GM21723 (cell line): ENCODE results near the gene ADAM10.

ENCODE experiments used
- ATAC-seq: cut with Tn5 transposase; IDR thresholded peaks from one replicate; pipeline ENCODE4 v1.9.1; 2021; ENCODE audit warnings: mild to moderate bottlenecking, moderate library complexity; ENCODE audit not compliant: unreplicated experiment

ADAM10 gene

DNA sequence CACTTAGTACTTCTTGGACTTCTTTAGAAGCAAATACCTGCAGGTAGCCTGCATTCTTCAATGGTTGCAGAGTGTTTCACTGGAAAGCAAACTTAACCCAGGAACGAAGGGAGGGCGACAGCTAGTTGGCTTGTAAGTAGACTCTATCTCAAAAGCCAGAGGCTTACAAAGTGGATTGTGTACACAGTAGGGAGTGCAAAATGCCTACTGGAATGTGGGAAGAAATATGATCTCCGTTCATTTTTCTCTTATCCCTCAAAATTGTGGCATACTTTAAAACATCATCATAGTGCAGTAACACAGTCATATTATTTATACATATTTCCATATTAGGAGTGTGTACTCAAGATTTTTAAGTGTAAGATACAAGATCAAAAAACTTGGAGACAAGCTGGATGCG is 162.0 kb downstream of the ADAM10 start:
- ATAC-seq, result no peak

DNA sequence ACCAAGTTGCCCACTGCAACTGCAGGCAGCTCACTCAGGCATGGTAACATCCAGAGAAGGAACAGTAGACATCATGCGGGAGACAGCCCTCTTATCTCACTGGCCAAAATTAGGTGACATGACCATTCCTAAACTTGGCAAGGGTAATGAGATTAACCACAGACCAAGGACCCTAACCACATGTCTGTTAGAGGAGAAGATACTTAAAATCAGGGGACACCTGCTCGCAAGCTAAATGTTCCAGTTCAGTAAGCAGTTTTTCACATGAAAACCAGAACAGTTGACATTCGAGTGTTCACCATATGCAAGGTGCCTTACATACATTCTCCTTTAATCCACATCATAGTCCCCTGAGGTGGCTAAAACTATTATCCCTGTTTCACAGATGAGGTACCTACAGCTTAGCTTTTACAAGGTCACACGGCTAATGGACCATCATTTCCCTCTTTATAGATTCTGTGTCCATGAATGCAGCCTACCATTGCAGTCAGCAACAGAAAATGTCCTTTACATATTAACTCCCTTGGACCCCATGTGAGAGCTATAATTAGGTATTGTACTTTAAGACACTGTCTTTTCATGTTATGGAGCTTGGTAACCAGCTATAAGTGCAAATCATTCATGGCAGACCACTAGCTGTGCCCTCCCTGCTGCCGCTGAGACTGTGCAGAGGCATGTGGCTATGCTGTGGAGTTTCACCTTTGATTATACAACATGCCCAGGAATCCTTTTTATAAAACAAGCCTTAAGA is 163.6 kb downstream of the ADAM10 start:
- peak; percentile 54 for ATAC-seq

DNA sequence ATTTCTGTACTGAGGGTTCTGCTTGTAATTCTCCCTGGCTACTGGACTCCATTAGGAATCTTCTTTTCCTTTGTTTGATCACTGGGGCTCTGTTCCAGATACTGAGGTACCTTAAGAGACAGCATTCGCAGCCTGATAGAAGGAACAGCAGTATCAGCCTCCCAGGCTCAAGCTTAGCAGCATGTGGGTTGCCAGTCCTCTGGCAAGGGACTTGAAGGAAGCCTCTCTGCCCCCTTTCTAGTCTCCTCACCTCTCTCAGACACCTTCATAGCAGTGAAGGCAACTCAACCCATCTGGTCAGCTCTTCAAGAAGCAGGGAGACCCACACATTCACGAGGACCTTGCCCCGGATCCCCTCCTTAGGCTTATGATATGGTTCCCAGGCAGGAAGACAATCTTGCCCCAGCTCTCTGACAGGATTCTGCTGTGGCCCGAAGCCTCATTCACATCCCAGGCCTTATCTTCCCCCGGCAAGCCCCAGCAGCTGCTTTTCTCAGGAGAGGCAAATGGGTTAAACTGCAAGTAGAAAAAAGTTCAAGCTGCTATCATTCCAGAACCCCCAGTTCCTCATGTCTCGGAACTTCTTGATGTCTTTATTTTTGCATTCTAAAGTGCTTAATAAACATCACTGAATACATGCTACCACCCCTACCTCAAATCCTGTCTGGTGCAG is 164.6 kb downstream of the ADAM10 start:
- ATAC-seq, result peak; percentile 10

DNA sequence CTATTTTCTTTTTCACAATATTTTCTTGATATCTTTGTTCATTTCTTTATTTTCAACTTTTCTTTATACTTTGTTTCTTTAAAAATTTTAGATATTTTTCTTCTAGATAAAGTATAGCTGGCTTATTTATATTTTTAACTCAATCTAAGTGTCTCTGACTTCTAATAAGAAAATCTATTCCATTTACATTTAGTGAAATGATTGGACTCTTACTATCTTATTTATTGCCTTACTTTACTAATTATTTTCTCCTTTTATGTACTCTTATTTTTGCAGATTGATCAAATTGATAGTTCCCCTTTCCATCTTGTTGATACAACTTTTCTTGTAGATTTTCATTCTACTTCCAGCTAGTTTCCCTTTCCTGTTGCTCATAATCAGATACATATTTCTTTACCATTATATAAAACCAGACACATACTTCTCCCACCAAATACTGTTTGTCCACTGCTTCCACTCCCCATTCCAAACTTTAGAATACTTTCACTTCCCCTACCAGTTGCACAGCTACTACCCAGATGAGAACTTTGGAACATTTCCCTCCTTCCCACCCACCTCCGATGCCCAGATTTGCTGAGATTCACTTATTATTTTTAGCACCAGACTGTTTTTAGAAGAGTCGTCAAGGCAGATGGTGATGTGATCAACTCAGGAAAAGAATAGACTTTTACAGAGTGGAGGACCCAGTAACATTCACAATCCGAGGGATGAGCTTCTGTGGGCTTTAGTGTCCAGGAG is 166.2 kb downstream of the ADAM10 start:
- no peak for ATAC-seq

DNA sequence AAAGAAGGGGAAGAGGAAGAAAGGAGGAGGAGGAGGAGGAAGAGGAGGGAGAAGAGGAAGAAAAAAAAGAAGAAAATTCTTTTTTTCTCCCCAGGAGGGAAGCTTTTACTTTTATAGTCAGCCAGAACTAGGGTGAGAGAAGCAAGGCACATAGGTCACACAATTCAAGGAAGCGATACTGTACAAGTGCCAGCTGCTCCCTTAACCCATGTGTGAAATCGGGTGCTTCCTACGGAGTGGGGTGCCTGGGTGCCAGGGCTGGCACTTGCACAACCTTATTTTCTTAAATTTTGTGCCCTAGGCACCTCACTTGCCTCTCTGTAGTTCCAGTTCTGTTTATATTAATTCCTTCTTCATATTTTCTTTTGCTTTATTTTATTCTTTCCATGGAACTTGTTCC is 167.3 kb downstream of the ADAM10 start:
- no peak for ATAC-seq

DNA sequence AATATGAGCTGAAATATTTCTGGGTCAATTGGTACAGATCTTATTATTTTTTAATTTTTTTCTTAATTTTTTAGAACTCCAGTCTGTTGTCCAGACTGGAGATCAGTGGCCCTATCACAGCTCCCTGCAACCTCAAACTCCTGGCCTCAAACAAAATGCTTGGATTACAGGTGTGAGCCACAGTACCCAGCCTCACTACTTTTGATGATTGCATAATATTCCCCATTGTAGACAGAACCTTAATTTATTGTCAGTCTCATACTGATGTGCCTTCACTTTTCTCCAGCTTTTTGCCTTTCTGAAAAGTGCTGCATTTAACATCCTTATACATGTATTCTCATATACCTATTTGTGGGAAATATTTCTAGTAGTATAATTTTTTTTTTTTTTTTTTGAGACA is 172.8 kb downstream of the ADAM10 start:
- no peak for ATAC-seq

DNA sequence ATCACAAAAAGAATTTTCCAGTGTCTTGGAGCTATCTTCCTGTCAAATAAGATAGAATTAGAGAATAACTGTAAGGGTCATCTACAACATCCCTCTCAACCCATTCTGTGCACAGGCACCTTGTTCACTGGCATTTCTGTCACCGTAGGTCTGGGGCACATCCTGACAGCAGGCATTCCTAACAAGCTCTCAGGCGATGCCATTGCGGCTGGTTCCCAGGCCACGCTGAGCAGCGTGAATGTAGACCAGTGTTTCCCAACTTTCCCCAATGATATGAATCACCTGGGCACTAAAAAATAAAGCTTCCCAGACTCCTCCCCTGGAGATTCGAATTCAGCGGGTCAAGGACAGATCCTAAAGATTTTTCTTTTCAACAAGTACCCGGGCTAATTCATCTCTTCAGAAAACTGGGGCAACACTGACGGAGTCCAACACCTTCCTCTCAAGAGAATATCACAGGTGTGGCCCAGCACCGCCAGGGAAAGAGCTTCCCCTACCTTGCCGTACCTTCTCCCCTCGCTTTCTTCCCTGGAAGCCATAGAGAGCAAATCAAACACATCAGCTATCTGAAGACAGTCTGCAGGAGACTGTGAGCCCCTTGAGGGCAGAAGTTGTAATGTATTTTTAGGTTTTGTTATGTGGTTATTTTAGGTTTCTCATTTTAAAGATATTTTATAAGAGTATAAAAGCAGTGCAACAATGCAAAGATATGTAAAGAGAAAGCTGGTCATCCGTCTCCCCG is 174.3 kb downstream of the ADAM10 start:
- ATAC-seq, result no peak

DNA sequence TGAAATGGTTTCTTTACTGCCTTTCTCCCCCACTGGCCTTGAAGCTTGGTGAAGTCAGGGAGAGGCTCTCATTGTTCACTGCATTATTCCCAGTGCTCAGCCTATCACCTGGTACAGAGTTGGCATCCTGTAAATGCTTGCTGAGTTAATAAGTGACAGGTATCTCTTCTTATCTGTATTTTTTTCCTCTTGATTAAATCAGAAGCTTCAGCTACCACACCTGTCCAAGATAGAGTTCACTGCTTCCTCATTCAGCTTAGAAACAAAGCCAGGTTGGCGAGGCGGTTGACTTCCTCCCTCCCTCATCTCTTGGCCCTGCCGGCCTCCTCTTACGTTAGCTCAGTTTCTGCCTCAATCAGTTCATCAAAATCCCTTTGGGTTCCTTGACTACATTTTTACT is 174.9 kb downstream of the ADAM10 start:
- no peak for ATAC-seq

DNA sequence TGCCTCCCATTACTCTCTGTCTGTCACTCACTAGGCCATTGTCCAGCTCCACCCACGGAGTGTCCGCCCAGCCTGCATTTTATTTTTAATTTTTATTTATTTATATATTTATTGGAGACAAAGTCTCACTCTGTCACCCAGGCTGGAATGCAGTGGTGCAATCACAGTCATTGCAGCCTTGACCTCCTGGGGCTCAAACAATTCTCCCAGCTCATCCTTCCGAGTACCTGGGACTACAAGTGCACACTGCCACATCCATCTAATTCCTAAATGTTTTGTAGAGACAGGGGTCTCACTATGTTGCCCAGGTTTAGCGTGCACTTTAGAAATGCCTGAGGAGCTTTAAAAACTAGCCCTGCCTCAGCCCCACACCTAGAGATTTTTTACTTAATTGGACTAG is 176.2 kb downstream of the ADAM10 start:
- ATAC-seq, result no peak

DNA sequence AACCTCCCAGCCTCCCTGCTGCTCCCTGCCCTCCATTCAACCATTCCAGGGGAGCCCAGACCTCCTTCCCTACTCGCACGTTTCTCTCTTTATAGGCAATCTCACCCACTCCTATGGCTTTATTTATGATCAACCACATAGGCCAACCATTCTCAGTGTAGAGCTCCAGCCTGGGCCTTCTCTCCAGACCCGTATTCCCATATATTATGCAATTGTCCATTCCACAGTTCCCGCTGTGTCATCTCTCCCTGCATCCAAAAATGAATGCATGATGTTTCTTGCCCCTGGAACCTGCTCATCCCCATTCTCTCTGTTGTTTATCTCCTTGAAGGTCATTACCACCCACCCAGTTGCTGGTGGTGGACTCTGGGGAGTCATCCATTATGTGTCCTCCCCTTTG is 177.0 kb downstream of the ADAM10 start:
- ATAC-seq, result no peak

DNA sequence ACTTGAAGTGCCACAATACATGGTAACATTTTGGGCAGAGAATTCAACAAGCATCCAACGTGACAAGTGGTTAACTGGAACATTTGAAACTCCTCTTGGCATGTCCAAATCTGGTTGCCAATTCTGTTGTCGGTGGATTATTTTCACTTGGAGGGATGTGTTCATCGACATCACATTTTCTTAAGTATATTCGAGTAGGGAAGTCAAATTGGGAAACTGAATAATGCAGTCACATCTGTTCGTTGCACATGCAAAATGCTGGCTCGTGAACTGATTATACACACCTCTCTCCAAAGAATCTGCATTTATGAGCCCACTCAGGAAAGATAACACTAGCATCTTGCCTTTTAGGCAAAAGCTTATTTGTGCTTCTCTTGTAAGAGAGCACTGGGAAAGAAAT is 178.0 kb downstream of the ADAM10 start:
- no peak for ATAC-seq

DNA sequence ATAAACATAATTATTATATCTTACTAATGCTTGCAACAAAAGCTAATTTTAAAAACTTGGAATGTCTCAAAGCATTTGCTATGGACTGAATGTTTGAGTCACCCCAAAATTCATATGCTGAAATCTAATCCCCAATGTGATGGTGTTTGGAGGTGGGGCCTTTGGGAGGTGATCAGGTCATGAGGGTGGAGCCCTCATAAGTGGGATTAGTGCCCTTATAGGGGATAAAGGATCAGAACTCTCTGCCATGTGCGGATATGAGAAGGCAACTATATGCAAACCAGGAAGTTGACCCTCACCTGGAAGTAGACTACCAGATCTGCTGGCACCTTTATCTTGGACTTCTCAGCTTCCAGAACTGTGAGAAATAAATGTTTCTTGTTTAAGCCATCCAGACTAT is 180.1 kb downstream of the ADAM10 start:
- no peak for ATAC-seq

DNA sequence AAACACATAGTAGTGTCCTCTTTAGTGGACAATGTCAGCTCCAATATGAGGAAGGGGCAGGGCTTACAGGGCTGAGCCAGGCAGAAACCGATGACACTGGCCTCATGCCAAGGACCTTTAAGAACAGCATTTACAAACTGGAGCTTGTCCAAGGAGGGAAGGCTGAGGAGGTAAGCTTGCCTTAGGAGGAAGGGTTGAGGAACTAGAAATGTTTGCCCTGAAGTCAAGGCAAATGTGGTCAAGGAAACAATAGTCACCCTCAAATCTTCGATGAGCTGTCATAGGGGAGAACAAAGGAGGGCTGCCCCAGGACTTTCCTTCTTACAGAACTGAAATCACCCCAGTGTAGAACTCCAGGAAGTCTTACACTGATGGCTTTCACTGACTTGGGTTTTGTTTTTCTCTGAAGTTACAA is 181.3 kb downstream of the ADAM10 start:
- ATAC-seq, result no peak

DNA sequence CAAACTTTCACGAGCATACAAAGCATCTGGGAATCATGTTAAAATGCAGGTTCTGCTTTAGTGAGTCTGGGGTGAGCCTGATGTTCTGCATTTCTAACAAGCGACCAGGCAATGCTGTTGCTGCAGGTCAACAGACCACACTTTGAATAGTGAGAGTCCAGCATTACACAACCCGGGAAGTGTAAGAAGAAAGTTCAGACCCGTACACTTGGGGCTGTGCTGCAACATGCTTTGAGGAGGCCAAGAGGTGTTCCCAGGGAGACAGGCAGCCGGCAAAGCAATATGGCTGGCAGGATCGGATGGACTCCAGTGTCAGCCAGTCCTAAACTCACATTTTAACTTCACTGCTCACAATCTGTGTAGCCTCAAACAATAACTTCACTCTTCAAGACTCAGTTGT is 183.5 kb downstream of the ADAM10 start:
- no peak for ATAC-seq

DNA sequence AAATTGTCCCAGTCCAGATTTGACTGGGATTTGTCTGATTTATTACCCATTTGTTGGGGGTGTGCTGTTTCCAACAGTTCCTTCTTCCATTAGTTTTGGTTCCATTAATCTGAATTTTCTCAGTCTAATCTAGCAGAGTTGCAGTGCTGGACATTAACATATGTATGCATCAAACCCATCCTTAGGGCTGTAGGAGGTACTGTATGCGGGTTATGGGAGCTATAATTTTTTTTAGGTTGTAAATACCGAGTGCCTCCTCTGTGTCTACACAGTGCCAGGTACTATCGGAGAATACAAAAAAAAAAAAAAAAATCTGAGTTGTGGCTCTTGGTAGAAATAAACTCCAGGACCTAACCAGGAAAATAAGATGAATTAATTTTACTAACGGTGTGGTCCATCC is 183.9 kb downstream of the ADAM10 start:
- no peak for ATAC-seq

DNA sequence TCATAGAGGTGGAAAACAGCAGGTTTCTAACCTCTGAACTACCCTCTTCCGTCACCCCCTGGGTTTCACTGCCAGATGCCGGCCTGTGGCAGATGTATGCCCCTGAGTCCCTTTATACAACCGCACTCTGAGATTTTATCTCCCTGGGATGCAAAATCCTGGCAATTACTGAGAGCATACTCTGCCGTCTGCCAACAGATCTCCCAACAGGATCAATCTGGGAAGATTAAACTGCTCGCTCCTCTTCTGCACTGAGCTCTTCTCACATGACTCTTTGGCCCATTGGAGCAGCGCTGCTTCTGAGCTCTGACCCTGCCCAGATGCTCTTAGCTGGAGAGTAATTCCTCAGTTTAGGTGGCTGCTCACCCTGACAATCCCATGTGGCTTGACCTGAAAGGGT is 184.5 kb downstream of the ADAM10 start:
- no peak for ATAC-seq

DNA sequence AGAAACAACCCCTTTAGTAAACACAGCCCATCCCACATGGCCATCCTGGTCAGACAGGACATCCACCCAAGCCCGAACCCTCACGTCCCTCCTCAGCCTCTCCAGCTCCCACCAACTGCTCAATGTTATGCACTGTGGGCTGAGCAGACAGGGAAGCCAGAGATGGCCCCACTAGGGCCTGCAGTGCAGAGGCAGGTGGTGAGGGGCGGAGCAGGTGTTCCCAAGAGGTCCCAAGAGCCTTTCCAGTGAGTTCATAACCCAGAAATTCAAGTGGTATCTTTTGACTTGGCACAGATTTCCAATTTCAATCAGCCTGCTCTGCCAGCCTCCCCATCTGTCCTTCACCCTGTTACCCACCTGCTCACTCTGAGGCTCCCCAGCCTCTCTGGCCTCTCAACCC is 187.4 kb downstream of the ADAM10 start:
- ATAC-seq, result no peak

DNA sequence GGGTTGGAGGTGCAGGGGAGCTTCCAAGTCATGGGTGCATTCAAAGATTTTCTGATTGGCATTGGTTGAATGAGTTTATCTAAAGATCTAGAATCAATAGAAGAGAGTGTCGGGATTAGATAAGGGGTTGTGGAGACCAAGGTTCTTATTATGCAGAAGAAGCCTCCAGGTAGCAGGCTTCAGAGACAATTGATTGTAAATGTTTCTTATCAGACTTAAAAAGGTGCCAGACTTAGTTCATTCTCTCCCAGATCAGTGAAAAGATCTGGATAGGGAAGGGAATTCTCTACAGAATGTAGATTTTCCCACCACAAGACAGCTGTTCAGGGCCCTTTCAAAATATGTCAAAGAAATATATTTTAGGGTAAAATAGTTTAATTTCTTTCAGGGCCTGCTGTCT is 188.2 kb downstream of the ADAM10 start:
- no peak for ATAC-seq

DNA sequence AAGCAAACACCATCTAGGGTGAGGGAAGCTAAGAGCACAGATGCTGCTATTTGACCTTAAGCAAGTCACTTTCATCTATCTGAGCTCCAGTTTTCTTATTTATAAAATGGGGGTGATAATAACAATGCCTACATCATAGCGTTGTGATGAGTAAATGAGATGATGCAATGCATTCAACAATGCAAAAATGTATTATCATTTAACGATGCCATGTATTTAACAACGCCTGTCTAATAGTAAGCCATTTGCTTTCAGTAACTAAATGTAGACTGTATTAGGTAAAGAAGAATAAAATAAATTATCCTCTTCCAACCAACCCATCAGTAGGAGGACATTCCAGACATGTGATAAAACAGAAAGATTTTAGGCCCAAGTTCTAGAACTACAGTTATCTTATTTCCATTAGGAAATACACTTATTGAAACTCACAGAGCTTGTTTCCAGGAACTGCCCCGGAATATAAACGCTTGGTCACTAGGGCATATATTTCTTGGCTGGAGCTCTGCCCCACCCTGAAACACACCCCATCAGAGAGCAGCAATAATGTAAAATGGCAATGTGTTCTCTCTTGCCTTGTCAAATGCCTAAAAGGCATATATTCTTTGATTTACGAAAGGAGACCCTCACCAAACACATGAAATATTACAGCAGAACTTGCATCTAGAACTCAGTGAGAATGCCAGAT is 189.5 kb downstream of the ADAM10 start:
- ATAC-seq, result no peak

DNA sequence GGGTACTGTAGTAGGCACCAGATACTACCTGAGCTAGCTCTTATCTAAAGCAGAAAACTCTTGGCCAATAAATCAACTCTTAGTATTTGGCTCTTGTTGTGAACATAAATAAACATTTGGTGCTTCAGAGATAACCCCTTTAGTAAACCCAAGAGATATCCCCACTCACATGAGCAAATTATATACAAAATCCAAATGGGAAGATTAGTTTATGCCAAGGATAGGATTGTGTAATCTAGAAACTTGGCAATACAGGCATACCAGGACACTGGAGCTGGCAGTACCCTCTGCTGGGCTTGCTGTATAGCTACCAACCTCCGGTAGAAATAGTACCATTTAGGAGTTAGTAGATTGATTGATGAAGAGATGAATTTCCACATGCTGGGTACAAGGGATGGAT is 190.7 kb downstream of the ADAM10 start:
- no peak for ATAC-seq

DNA sequence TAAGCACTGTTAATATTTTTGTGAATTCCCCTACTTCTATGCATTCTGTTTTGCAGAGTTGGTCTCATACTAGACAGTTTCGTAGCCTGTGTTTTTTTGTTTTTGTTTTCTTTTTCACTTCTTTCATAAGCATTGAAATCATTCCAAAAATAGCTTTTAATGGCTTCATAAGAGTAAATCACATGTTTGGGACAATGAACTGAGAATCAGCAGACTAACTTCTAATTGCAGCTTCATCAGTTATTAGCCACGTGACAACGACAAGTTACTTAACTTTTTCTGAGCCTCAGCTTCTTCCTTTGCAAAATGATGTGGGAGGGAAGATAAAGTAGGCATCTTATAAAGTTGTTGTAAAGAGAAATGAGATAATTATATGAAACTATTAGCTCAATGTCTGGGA is 193.0 kb downstream of the ADAM10 start:
- no peak for ATAC-seq
